HS-27A (cell line): ENCODE results near the gene PHF20.
A peak's percentile ranks its signal among the peaks of the same experiment; 100 is the strongest.
"Not testable (repeated sequence)": the region's sequence is repeated elsewhere in the genome, so short reads cannot be mapped to it uniquely, and the experiment has no call there.

Experiments
- DNase-seq: peaks from one replicate; pipeline ENCODE4 v3.0.0-alpha.2; 2012; ENCODE audit warnings: low read depth, missing footprints

Gene PHF20

GRCh38 chr20:35978041-35978513 lies 206.3 kb downstream of the PHF20 start:
- DNase-seq, result no peak

GRCh38 chr20:35979544-35979943 lies 207.7 kb downstream of the PHF20 start:
- no peak for DNase-seq

DNA sequence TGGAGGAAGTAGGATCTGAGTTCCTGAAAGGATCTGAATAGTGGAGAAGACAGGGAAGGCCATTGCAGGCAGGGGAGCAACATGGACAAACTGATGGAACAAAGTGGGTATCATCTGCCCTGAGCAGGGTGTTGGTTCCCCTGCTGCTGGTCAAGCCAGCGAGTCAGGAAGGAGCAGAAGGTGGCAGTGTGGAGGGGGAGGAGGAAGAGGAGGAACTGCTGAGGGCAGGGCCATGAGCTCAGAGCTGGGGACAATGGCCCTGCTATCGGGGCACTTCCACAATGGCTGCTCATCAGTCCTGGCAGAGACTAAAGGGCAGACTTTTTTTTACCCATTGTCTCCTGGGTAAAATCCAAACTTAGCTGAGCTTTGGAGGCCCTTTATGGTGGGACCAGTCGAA lies 210.2 kb downstream of the PHF20 start:
- no peak for DNase-seq

DNA sequence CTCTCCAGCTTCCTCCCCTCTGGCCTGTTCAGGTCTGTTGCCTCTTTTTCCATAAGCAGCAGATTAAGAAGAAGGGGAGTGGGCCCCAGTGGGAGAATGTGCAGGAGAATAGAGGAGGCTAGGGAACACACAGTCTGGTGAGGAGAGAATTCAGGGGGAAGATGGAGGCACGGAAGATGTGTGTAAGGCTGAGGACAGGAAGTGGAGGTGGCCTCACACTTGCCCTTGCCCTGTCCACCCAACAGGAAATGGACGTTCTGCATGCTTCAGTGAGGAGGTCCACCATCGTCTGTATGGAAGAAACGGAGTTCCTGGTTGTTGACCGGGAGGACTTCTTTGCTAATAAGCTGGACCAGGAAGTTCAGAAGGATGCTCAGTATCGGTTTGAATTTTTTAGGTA lies 212.6 kb downstream of the PHF20 start:
- DNase-seq, result no peak

- DNase-seq, result no peak
Observed at GRCh38 chr20:35985806-35986205, 214.0 kb downstream of the PHF20 start.

GRCh38 chr20:35988910-35989463 lies 217.2 kb downstream of the PHF20 start:
- DNase-seq, result no peak

DNA sequence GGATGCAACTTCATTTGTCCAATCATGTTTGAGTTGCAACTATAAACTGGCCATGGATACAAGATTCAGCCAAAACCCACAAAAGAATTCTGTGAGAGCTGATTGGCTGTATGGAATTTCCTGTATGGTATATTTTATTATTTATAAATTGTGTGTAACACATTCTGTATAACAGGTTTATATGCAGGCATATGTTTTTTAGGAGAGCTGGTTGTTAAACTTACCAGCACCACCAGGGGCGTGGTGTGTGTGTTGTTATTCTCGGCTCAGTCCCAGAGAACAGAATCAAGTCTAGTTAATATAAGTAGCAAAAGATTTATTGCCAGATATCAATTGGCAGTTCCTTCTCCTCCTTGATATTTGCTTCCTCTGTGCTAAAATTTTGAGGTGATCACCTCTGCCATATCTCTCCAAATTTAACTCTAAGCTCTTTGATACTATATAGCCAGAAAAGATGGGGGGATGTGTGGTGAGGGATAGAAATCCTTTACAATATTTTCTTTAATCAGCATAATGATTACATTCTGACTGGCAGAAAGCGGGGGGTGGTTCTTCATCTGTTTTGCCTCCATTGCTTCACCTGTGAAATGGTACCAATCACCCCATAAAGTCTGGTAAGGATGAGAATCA lies 219.4 kb downstream of the PHF20 start:
- DNase-seq, result no peak

- peak; percentile 40 for DNase-seq
Observed at GRCh38 chr20:35992713-35993335, 221.0 kb downstream of the PHF20 start.

GRCh38 chr20:35994994-35995453 lies 223.2 kb downstream of the PHF20 start:
- DNase-seq, result peak; percentile 43

- not testable (repeated sequence) for DNase-seq
Observed at GRCh38 chr20:35996492-35996891, 224.7 kb downstream of the PHF20 start.
